ENCODE results near the gene SLITRK2.

SLITRK2 gene

GRCh38 chrX:145848448-145848847, 30.8 kb downstream of the SLITRK2 start:
- DNase-seq: no peak
- in situ Hi-C loops (cut with HindIII; ENCODE audit: low pct_ligation_motif_present, low pct_unique_long_range_greater_than_20kb, low sequenced_read_pairs): no loop called here

GRCh38 chrX:145848857-145849256, 31.2 kb downstream of the SLITRK2 start:
- no peak for DNase-seq
- in situ Hi-C loops (cut with HindIII; ENCODE audit: low pct_ligation_motif_present, low pct_unique_long_range_greater_than_20kb, low sequenced_read_pairs): no loop called here

- DNase-seq: no peak
- in situ Hi-C loops (cut with HindIII; ENCODE audit: low pct_ligation_motif_present, low pct_unique_long_range_greater_than_20kb, low sequenced_read_pairs): no loop called here
Measured at GRCh38 chrX:145853181-145853580, 35.6 kb downstream of the SLITRK2 start.

- DNase-seq: no peak
- in situ Hi-C loops (cut with HindIII; ENCODE audit: low pct_ligation_motif_present, low pct_unique_long_range_greater_than_20kb, low sequenced_read_pairs): no loop called here
Measured at GRCh38 chrX:145856181-145856580, 38.6 kb downstream of the SLITRK2 start.

- in situ Hi-C loops (cut with HindIII; ENCODE audit: low pct_ligation_motif_present, low pct_unique_long_range_greater_than_20kb, low sequenced_read_pairs): no loop called here
- no peak for DNase-seq
Measured at GRCh38 chrX:145861818-145862217, 44.2 kb downstream of the SLITRK2 start.

- DNase-seq: no peak
Measured at GRCh38 chrX:145865082-145865481, 47.5 kb downstream of the SLITRK2 start.

More at GRCh38 chrX:145865082-145865481, 47.5 kb downstream of the SLITRK2 start:
- in situ Hi-C loops (cut with HindIII; ENCODE audit: low pct_ligation_motif_present, low pct_unique_long_range_greater_than_20kb, low sequenced_read_pairs): no loop called here
